H1 (cell line): Measurements from ENCODE around the gene POLR3A. TPM values are rescaled to one million over a fixed set of nuclear protein-coding genes. Genes with fewer than 3 reads are reported as not detected.

Source experiments
- ASH2L ChIP-seq: fragments of 200-600, 300-600 bp; sonication (generic); IDR thresholded peaks from one replicate; pipeline ENCODE4 v1.7.1; 2017; ENCODE audit warnings: low read length
- BACH1 ChIP-seq: IDR thresholded peaks from 2 replicates; pipeline ENCODE4 v1.6.1; 2012; ENCODE audit warnings: low read length, improper control_type of control experiment
- BRCA1 ChIP-seq: IDR thresholded peaks from 2 replicates; pipeline ENCODE4 v1.6.1; 2012; ENCODE audit warnings: low read depth, low read length, improper control_type of control experiment
- CEBPB ChIP-seq: IDR thresholded peaks from 2 replicates; pipeline ENCODE4 v1.6.1; 2012; ENCODE audit warnings: low read depth, low read length
- CHD2 ChIP-seq: IDR thresholded peaks from 2 replicates; pipeline ENCODE4 v1.6.1; 2012; ENCODE audit warnings: low read length, improper control_type of control experiment
- EGR1 ChIP-seq: IDR thresholded peaks from 2 replicates; pipeline ENCODE4 v1.6.1; 2011; ENCODE audit warnings: low read depth, low read length, borderline replicate concordance
- EP300 ChIP-seq, 2 experiments: IDR thresholded peaks; 1 replicate in 1 of 2; 2 replicates in 1 of 2; pipeline ENCODE4 v1.6.1; 2011 to 2012; ENCODE audit warnings: low read depth in 2 of 2, low read length in 2 of 2, mild to moderate bottlenecking in 2 of 2, borderline replicate concordance in 1 of 2, inconsistent platforms in 1 of 2, moderate library complexity in 1 of 2
- EZH2 ChIP-seq: fragments of 200-600 bp; sonication (generic); IDR thresholded peaks from 2 replicates; pipeline ENCODE4 v1.7.1; 2012; ENCODE audit warnings: low read depth, mild to moderate bottlenecking, moderate library complexity, low read length, inconsistent platforms; ENCODE audit not compliant: severe bottlenecking
- JUND ChIP-seq: IDR thresholded peaks from 2 replicates; pipeline ENCODE4 v1.6.1; 2011; ENCODE audit warnings: mild to moderate bottlenecking, improper control_type of control experiment, low read length
- KDM4A ChIP-seq: IDR thresholded peaks from one replicate; pipeline ENCODE4 v1.7.1; 2012; ENCODE audit warnings: low read depth, mild to moderate bottlenecking, moderate library complexity, low read length, inconsistent platforms; ENCODE audit not compliant: severe bottlenecking
- KDM5A ChIP-seq: fragments of 200-600 bp; IDR thresholded peaks from 2 replicates; pipeline ENCODE4 v1.7.1; 2012; ENCODE audit warnings: mild to moderate bottlenecking, low read length, inconsistent platforms, mixed read lengths
- MAFK ChIP-seq: IDR thresholded peaks from 2 replicates; pipeline ENCODE4 v1.6.1; 2012; ENCODE audit warnings: low read depth, mild to moderate bottlenecking, improper control_type of control experiment, low read length
- NRF1 ChIP-seq: IDR thresholded peaks from 2 replicates; pipeline ENCODE4 v1.6.1; 2011; ENCODE audit warnings: mild to moderate bottlenecking, low read depth, low read length, improper control_type of control experiment
- POLR2A ChIP-seq, 2 experiments: IDR thresholded peaks; 1 replicate in 1 of 2; 2 replicates in 1 of 2; pipeline ENCODE4 v1.6.1; 2011; ENCODE audit warnings: low read depth in 2 of 2, low read length in 2 of 2, mild to moderate bottlenecking in 2 of 2; ENCODE audit errors: control extremely low read depth in 1 of 2
- RXRA ChIP-seq: IDR thresholded peaks from 2 replicates; pipeline ENCODE4 v1.6.1; 2011; ENCODE audit warnings: low read depth, mild to moderate bottlenecking, low read length, moderate library complexity; ENCODE audit not compliant: insufficient read depth
- SAP30 ChIP-seq: fragments of 300-600 bp; sonication (generic); IDR thresholded peaks from 2 replicates; pipeline ENCODE4 v1.7.1; 2012; ENCODE audit warnings: low read length, moderate library complexity, mild to moderate bottlenecking, inconsistent platforms; ENCODE audit not compliant: insufficient read depth, insufficient replicate concordance
- SP1 ChIP-seq: IDR thresholded peaks from 2 replicates; pipeline ENCODE4 v1.6.1; 2011; ENCODE audit warnings: low read depth, low read length
- TAF1 ChIP-seq: IDR thresholded peaks from 2 replicates; pipeline ENCODE4 v1.6.1; 2011; ENCODE audit warnings: mild to moderate bottlenecking, low read depth, low read length
- TAF7 ChIP-seq: optimal IDR thresholded peaks from 2 replicates; pipeline ENCODE3; 2011; ENCODE audit warnings: low read depth, mild to moderate bottlenecking, inconsistent platforms, low read length, moderate library complexity, borderline replicate concordance
- TEAD4 ChIP-seq: IDR thresholded peaks from 2 replicates; pipeline ENCODE4 v1.6.1; 2012; ENCODE audit warnings: low read depth, low read length, inconsistent platforms, mixed read lengths
- YY1 ChIP-seq: IDR thresholded peaks from 2 replicates; pipeline ENCODE4 v1.6.1; 2011; ENCODE audit warnings: low read depth, mild to moderate bottlenecking, low read length
- ZNF274 ChIP-seq: IDR thresholded peaks from 2 replicates; pipeline ENCODE4 v1.7.0; 2012; ENCODE audit warnings: low read length, borderline replicate concordance; ENCODE audit errors: extremely low read depth
- polyA plus RNA-seq, 7 experiments: library from polyadenylated mRNA; depleted of rRNA in 3 of 7; stranded (reverse) in 5 of 7; unstranded in 2 of 7; fragments of >200 nt in 5 of 7; fragments of 200-250 nt in 2 of 7; gene quantifications; 1 replicate in 5 of 7; 2 replicates in 1 of 7; 4 replicates in 1 of 7; pipeline versions ENCODE4 v1.2.1 to v1.2.3, GENCODE V29; 2011 to 2013; ENCODE audit warnings: missing spikeins in 2 of 7, mixed read lengths in 2 of 7
- total RNA-seq: library from RNA; stranded (reverse); fragmentation: NEBNext Ultra II Directional; extraction: Animal tissue kit (Norgen Biotek cat#: 25700); gene quantifications from 2 replicates; pipeline ENCODE4 v1.2.1, GENCODE V29; 2021
- TF ChIP-seq, protein P1 (sequence below): IDR thresholded peaks from 2 replicates; pipeline ENCODE4 v1.6.1; 2012; ENCODE audit warnings: inconsistent platforms
- TF ChIP-seq, protein P2 (sequence below): IDR thresholded peaks from 2 replicates; pipeline ENCODE4 v1.6.1; 2011; ENCODE audit warnings: low read depth, mild to moderate bottlenecking, low read length; ENCODE audit not compliant: insufficient read depth
- TF ChIP-seq, protein P3 (sequence below): IDR thresholded peaks from 2 replicates; pipeline ENCODE4 v1.6.1; 2011; ENCODE audit warnings: low read length, improper control_type of control experiment

Gene POLR3A
- total and polyA plus RNA-seq, 2 of the 8 experiments (the other 6 are each of a cell fraction or from before 2014, with no cell fraction given): 11.3 to 38.6 TPM

DNA sequence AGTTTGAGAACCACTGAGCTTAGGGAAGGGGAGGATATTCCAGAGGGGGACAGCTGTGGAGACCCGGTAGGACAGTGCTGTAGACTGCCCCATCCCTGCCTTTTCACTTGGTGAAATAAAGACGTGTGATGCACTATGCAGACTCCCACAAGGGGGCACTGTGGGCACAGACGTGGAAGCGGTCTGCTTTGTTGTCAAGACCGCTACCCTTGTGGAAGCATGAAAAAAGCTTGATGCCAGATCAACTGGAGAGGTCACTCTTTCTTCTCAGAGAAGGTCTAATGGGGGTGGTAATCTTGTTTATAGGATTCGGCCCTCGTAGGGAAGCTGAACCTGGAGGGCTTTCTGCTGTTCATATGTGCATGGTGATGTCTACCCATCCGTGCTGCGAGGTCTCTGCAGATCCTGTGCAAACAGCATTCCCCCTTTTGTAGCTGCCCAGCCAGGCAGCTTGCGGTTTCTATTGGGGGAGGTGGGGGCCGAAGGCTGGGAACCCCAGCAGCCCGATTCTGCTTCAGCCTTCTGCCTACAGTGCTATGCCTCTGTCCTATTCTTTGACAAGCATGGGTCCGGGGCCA is 18.1 kb upstream of the POLR3A start (continued):
- TF ChIP-seq TAF1: no peak
- TF ChIP-seq BRCA1: no peak
- TF ChIP-seq TAF7: no peak
- TF ChIP-seq, protein P1, sequence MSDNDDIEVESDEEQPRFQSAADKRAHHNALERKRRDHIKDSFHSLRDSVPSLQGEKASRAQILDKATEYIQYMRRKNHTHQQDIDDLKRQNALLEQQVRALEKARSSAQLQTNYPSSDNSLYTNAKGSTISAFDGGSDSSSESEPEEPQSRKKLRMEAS: peak; percentile 42; the same call in 1 of the 2 replicates
- TF ChIP-seq EP300 (IDR thresholded peaks at IDR 0.05; ENCODE audit: borderline replicate concordance in 1 of 2, low read depth in 2 of 2, low read length in 2 of 2): no peak
- TF ChIP-seq CEBPB: no peak
- TF ChIP-seq SAP30: no peak
- TF ChIP-seq, protein P2, sequence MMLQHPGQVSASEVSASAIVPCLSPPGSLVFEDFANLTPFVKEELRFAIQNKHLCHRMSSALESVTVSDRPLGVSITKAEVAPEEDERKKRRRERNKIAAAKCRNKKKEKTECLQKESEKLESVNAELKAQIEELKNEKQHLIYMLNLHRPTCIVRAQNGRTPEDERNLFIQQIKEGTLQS: no peak
- no peak for TF ChIP-seq SP1
- TF ChIP-seq KDM5A: no peak
- no peak for TF ChIP-seq KDM4A
- no peak for TF ChIP-seq POLR2A (IDR thresholded peaks at IDR 0.05; ENCODE audit: control extremely low read depth in 1 of 2, low read depth in 2 of 2, low read length in 2 of 2)
- no peak; the same call in 1 of the 2 replicates for TF ChIP-seq YY1
- TF ChIP-seq ZNF274: no peak
- TF ChIP-seq EZH2: no peak
- no peak for TF ChIP-seq RXRA
- TF ChIP-seq MAFK: no peak
- no peak for TF ChIP-seq CHD2
- peak; percentile 9; the same call in 1 of the 2 replicates for TF ChIP-seq JUND
- no peak for TF ChIP-seq BACH1
- TF ChIP-seq TEAD4: no peak
- no peak for TF ChIP-seq EGR1
- TF ChIP-seq, protein P3, sequence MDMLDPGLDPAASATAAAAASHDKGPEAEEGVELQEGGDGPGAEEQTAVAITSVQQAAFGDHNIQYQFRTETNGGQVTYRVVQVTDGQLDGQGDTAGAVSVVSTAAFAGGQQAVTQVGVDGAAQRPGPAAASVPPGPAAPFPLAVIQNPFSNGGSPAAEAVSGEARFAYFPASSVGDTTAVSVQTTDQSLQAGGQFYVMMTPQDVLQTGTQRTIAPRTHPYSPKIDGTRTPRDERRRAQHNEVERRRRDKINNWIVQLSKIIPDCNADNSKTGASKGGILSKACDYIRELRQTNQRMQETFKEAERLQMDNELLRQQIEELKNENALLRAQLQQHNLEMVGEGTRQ: no peak
- no peak for TF ChIP-seq ASH2L
- TF ChIP-seq NRF1: no peak
